BLaER1 treated with 17β-estradiol and CSF1 and Interleukin-3, amounts not matched to agents 10 nM and 100 nM (cell line): Measurements from ENCODE around the gene WIZ.
"Not testable (repeated sequence)": the region's sequence is repeated elsewhere in the genome, so short reads cannot be mapped to it uniquely, and the experiment has no call there.

ENCODE experiments used
- H3K27ac ChIP-seq, 11 experiments: shearing (Covaris generic); formaldehyde crosslinking; 2 replicates each; pipeline ENCODE4 v1.8.1; 2022
- H3K27me3 ChIP-seq, 11 experiments: shearing (Covaris generic); formaldehyde crosslinking; 2 replicates each; pipeline ENCODE4 v1.8.1; 2022
- H3K36me3 ChIP-seq, 11 experiments: shearing (Covaris generic); formaldehyde crosslinking; 2 replicates each; pipeline ENCODE4 v1.8.1; 2022
- H3K4me1 ChIP-seq, 10 experiments: shearing (Covaris generic); formaldehyde crosslinking; 2 replicates each; pipeline ENCODE4 v1.8.1; 2022
- H3K4me2 ChIP-seq, 11 experiments: shearing (Covaris generic); formaldehyde crosslinking; 2 replicates each; pipeline ENCODE4 v1.8.1; 2022
- H3K4me3 ChIP-seq, 10 experiments: shearing (Covaris generic); formaldehyde crosslinking; 2 replicates each; pipeline ENCODE4 v1.8.1; 2022
- H3K9ac ChIP-seq, 11 experiments: shearing (Covaris generic); formaldehyde crosslinking; 2 replicates each; pipeline ENCODE4 v1.8.1; 2022
- H3K9me3 ChIP-seq, 11 experiments: shearing (Covaris generic); formaldehyde crosslinking; replicated peaks in 1 of 11; 2 replicates each; pipeline ENCODE4 v1.8.1; 2022
- H4K20me1 ChIP-seq, 11 experiments: shearing (Covaris generic); formaldehyde crosslinking; 2 replicates each; pipeline ENCODE4 v1.8.1; 2022
- Cebpa-rat ChIP-seq, 11 experiments: shearing (Covaris generic); IDR thresholded peaks; 2 replicates each; pipeline ENCODE4 v1.8.1; 2022

WIZ gene, protein sequence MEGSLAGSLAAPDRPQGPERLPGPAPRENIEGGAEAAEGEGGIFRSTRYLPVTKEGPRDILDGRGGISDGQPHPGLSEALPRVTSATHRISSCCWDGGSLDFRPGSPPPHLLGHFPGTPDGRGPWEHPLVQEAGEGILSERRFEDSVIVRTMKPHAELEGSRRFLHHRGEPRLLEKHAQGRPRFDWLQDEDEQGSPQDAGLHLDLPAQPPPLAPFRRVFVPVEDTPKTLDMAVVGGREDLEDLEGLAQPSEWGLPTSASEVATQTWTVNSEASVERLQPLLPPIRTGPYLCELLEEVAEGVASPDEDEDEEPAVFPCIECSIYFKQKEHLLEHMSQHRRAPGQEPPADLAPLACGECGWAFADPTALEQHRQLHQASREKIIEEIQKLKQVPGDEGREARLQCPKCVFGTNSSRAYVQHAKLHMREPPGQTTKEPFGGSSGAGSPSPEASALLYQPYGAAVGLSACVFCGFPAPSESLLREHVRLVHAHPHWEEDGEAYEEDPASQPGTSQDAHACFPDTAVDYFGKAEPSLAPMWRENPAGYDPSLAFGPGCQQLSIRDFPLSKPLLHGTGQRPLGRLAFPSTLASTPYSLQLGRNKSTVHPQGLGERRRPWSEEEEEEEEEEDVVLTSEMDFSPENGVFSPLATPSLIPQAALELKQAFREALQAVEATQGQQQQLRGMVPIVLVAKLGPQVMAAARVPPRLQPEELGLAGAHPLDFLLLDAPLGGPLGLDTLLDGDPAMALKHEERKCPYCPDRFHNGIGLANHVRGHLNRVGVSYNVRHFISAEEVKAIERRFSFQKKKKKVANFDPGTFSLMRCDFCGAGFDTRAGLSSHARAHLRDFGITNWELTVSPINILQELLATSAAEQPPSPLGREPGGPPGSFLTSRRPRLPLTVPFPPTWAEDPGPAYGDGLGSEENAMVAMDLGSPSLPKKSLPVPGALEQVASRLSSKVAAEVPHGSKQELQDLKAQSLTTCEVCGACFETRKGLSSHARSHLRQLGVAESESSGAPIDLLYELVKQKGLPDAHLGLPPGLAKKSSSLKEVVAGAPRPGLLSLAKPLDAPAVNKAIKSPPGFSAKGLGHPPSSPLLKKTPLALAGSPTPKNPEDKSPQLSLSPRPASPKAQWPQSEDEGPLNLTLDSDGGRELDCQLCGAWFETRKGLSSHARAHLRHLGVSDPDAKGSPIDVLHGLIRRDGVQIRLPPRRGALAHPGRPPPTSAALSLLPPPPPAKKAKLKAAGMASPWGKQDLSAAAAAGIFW (N-terminal part only)

DNA sequence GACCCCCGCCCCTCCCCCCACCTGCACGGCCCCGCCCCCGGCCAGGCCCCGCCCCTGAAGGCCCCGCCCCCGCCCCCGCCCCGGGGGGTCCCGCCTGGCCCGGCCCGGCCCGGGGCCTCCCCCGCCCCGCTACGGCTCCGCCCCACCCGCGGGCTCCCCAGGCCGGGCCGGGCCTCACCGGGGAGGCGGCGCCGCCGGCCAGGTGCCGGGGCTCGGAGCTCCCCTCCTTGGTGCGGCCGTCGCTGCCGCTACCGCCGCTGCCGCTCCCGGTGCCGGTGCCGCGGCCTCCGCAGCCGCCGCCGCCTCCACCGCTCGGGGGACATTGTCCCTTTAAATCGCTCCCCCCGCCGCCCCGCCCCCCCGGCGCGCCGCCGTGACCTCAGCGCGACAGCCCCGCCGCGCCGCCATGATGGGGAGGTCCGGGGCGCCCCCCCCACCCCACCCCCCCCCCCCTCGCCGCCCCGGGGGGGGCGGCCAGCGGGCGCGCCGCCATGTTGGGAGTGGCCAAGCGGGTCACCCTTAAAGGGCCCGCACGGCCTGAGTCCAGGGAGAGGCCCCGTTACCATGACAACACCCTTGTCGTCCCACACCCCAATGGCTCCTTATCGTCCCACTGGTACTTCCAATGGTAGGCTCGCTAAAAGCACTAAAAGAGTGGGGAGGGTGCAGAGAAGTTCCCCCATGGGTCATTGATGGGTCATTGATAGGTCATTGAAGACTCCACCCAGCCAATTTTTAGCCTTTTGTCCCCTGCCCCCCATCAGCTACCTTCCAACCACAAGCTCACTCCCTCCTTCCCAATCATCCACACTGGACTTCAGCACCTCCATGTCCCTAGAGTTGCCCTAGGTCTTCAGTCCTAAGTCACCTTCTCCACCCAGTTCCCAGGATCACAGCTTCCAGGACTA, at the start of gene WIZ:
Gene WIZ, minus strand, starts transcription at position 337 of the 908 bp plus-strand sequence. CDS start 1,649 bp downstream, outside the sequence.
- H3K4me2 ChIP-seq = peak within 1 kb of the TSS; percentile 95 to 99 (median 99)
- peak within 1 kb of the TSS; percentile 50 to 86 (median 74) for H3K27ac ChIP-seq
- peaks cover 0 to 8% (median 0%) of the 10 kb centered on the region in 11 experiments; a peak in 1 of 22 replicates for H3K9me3 ChIP-seq
- H3K9ac ChIP-seq = peak within 1 kb of the TSS; percentile 63 to 90 (median 78)
- no peaks in the 10 kb centered on the region for H3K27me3 ChIP-seq
- peaks cover 0 to 68% (median 41%) of the 10 kb centered on the region in 10 experiments; a peak in 17 of 20 replicates for H3K4me1 ChIP-seq
- peaks cover 0 to 49% (median 11%) of the 10 kb centered on the region in 11 experiments; a peak in 8 of 22 replicates for H4K20me1 ChIP-seq
- H3K36me3 ChIP-seq = peaks cover 8 to 52% (median 34%) of the 10 kb centered on the region in 11 experiments; a peak in 21 of 22 replicates
- TF ChIP-seq Cebpa-rat (IDR thresholded peaks at IDR 0.05) = no peak
- peak within 1 kb of the TSS; percentile 58 to 75 (median 66) for H3K4me3 ChIP-seq

DNA sequence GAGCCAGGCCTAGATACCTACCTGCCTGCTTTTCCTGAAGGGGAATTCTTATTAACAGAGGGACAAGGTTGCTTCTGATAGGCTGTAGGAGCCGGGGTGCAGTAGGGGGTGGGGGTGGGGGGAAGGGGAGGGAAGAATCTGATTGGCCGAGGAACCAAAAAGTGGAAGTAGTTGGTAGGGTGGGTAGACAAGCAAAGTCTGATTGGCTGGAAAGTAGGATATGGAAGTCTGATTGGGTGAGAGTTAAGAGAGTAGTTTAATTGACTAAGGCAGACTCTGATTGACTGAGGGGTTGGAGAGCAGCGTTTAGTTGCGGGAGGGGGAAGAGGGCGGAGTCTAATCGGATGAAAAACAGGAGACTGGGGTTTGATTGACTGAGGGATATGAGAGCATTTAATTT, 49.2 kb upstream of the WIZ start:
- Histone ChIP-seq H3K9ac (no peak overlapping the region), H4K20me1 (no peaks in the 10 kb centered on the region), H3K27me3 (no peaks in the 10 kb centered on the region), H3K27ac (no peak overlapping the region), H3K4me2 (no peak overlapping the region), H3K36me3 (no peaks in the 10 kb centered on the region), H3K4me1 (peaks cover 0 to 11% (median 0%) of the 10 kb centered on the region in 10 experiments; a peak in 3 of 20 replicates), H3K4me3 (no peak overlapping the region), H3K9me3 (0 out of 22 replicates have a peak, but pooled peaks cover 0 to 4% (median 0%) of the 10 kb centered on the region in 11 experiments)
- no peak for TF ChIP-seq Cebpa-rat (IDR thresholded peaks at IDR 0.05)

GRCh38 chr19:15498156-15498858, 48.6 kb upstream of the WIZ start:
- 0 out of 22 replicates have a peak, but pooled peaks cover 0 to 4% (median 0%) of the 10 kb centered on the region in 11 experiments for H3K9me3 ChIP-seq
- H3K4me2 ChIP-seq = no peak overlapping the region
- no peak for TF ChIP-seq Cebpa-rat (IDR thresholded peaks at IDR 0.05)

DNA sequence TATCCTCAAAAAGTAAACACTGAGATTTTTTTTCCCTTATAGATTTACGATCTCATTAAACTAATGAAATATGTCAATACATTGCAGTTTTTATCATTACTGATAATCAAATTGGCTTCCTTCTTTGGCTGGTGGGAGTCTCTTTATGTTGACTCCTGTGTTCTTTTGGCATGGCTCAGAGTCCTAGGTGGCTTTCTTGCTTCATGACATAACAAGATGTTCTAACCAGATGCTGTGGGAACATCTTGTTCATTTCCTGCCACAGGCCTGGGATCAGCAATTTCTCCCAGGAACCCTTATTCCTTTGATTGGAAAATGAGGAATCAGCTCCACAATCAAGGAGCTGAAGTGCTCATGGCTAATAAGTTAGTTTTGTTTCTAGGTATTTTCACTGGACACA, 45.4 kb upstream of the WIZ start:
- Histone ChIP-seq H3K9ac (0 out of 22 replicates have a peak overlapping the region, but pooled peaks of 1 of the 11 experiments have one; percentile 29), H3K9me3 (0 out of 22 replicates have a peak, but pooled peaks cover 0 to 4% (median 0%) of the 10 kb centered on the region in 11 experiments)

More at GRCh38 chr19:15498156-15498858, 48.6 kb upstream of the WIZ start:
- Histone ChIP-seq H3K27me3 (no peaks in the 10 kb centered on the region), H3K9ac (no peak overlapping the region), H4K20me1 (no peaks in the 10 kb centered on the region), H3K36me3 (no peaks in the 10 kb centered on the region), H3K4me1 (peaks cover 0 to 11% (median 0%) of the 10 kb centered on the region in 10 experiments; a peak in 3 of 20 replicates), H3K27ac (no peak overlapping the region), H3K4me3 (no peak overlapping the region)

DNA sequence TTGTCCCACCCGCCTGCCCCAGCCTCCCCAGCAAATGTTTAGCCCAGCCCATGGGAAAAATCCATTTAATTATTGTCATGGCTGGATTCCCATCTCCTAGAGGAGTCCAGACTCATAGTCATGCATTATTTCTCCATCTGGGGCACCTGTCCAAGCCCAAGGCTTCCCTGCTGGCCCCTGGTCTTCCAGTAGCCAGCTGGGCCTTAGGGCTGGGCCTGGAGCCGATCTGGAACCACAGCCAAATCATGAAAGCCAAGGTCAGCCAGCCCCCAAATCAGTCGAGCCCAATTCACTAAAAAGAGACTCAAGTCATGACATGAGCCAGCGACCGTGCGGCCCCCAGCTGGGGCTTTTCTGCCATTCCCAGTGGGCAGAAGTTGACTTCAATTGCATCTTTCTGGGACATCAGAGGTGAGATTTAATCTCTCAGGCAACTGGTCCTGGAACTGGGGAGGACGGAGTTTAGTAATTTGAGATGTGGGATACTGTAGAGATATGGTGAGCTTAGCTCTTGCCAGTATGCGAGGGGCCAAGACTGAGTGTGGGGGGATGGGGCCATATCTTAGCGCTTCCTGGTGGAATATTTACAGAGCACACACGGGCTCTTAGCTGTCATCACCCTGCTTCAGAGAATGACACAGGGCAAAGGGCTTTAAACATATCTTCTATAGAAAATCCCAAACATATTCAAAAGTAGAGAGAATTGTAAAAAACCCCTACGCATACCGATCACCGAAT, 38.9 kb upstream of the WIZ start:
- H3K4me1 ChIP-seq = no peaks in the 10 kb centered on the region
- no peaks in the 10 kb centered on the region for H4K20me1 ChIP-seq
- H3K4me3 ChIP-seq = no peak overlapping the region
- no peak overlapping the region for H3K9ac ChIP-seq
- no peak overlapping the region for H3K27ac ChIP-seq
- no peaks in the 10 kb centered on the region for H3K27me3 ChIP-seq
- H3K36me3 ChIP-seq = no peaks in the 10 kb centered on the region
- TF ChIP-seq Cebpa-rat (IDR thresholded peaks at IDR 0.05) = no peak
- H3K4me2 ChIP-seq = no peak overlapping the region
- peaks cover 0 to 11% (median 7%) of the 10 kb centered on the region in 11 experiments; a peak in 15 of 22 replicates for H3K9me3 ChIP-seq

More for the DNA sequence above, 45.4 kb upstream of the WIZ start:
- Histone ChIP-seq H3K36me3 (no peaks in the 10 kb centered on the region), H3K4me2 (no peak overlapping the region), H3K4me1 (no peaks in the 10 kb centered on the region), H3K27ac (no peak overlapping the region), H3K27me3 (no peaks in the 10 kb centered on the region), H3K4me3 (no peak overlapping the region), H4K20me1 (no peaks in the 10 kb centered on the region)
- TF ChIP-seq Cebpa-rat (IDR thresholded peaks at IDR 0.05) = no peak

DNA sequence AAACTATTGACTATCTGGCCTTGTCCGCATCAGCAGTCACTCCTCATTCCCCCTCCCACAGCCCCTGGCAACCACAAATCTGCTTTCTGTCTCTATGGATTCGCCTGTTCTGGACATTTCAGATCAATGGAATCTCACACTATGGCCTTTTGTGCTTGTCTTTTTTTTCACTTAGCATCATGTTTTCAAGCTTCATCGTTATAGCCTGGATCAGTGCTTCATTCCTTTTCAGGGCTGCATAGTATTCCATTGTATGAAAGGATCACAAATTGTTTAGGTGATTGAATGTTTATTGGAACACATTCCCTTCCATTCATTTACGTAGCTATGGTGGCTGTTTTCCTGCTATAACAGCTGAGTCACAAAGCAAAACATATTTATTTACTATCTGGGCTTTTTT, 37.3 kb upstream of the WIZ start:
- no peaks in the 10 kb centered on the region for H3K27me3 ChIP-seq
- no peak overlapping the region for H3K27ac ChIP-seq
- no peaks in the 10 kb centered on the region for H3K36me3 ChIP-seq
- no peaks in the 10 kb centered on the region for H4K20me1 ChIP-seq
- H3K9ac ChIP-seq = no peak overlapping the region
- no peaks in the 10 kb centered on the region; a peak in 1 of 20 replicates for H3K4me1 ChIP-seq
- peaks cover 0 to 11% (median 7%) of the 10 kb centered on the region in 11 experiments; a peak in 15 of 22 replicates for H3K9me3 ChIP-seq
- TF ChIP-seq Cebpa-rat (IDR thresholded peaks at IDR 0.05) = no peak
- H3K4me3 ChIP-seq = no peak overlapping the region
- H3K4me2 ChIP-seq = no peak overlapping the region

DNA sequence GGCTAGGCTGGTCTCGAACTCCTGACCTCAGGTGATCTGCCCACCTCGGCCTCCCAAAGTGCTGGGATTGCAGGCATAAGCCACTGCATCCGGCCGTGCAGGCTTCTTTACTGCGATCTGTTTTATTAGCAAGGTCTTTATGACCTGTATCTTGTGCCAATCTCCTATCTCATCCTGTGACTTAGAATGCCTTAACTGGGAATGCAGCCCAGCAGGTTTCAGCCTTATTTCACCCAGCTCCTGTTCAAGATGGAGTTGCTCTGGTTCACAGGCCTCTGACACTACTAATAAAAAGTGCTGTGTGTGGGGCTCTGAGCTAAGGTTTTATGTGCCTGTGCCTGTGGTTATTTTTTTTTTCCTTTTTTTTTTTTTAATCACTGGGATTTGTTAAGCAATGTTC, 36.0 kb upstream of the WIZ start:
- not testable (repeated sequence) for H3K27me3 ChIP-seq, H4K20me1 ChIP-seq, H3K4me1 ChIP-seq, H3K9ac ChIP-seq, H3K27ac ChIP-seq, H3K4me3 ChIP-seq, H3K36me3 ChIP-seq, H3K4me2 ChIP-seq
- peaks cover 0 to 11% (median 7%) of the 10 kb centered on the region in 11 experiments; a peak in 15 of 22 replicates for H3K9me3 ChIP-seq

- not testable (repeated sequence) for H4K20me1 ChIP-seq, H3K9me3 ChIP-seq, H3K27ac ChIP-seq, H3K9ac ChIP-seq, H3K4me2 ChIP-seq, H3K27me3 ChIP-seq, H3K4me3 ChIP-seq, H3K36me3 ChIP-seq
- peaks cover 0 to 19% (median 10%) of the 10 kb centered on the region in 10 experiments; a peak in 16 of 20 replicates for H3K4me1 ChIP-seq
Measured at GRCh38 chr19:15480996-15481395, 31.2 kb upstream of the WIZ start.
